ENCODE data around the gene CTSE.

CTSE gene

GRCh38 chr1:205967554-205968335 is 56.0 kb downstream of the CTSE start:
- no peak for DNase-seq

- DNase-seq, result no peak
Measured at GRCh38 chr1:205965036-205965884, 58.4 kb downstream of the CTSE start.

GRCh38 chr1:205963352-205964155 is 60.1 kb downstream of the CTSE start:
- peak; percentile 52 for DNase-seq

- no peak for DNase-seq
Measured at GRCh38 chr1:205962821-205963221, 60.9 kb downstream of the CTSE start.

DNA sequence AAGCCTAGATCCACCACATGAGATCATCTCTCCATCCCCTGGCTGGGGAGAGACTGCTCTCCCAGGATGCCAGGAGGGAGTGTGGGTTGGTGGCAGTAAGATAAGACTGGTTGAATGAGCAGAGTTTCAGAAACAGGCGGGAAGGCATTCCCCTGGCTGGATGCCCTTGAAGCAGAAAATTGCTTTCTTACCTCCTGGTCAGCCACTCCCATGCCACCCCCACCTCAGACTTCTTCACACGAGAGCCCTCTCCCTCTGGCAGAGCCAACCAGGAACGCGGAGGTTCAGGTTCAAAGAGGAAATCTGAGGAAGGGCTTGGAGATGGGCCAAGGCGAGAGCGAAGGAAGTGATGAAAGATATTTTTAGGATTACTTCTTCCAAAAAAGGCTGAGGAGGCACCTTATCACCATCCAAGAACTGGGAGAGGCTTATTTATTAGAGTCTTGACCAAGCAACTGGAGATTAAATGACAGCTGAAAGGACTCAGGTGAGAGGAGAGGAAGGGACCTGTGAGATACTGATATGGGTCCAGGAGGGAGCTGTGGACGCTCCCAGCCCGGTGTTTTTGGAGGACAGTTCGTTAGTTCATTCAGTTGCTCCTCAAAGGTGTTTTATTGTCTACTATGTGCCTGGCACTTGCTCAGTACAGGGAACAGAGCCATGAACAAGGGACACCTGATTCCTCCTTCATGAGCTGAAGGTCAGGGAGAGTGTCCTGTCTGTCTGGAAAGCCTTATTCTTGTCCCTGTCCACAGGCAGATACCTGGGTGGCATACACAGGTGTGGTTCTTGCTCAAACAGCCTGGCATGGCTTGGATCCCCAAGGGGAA is 61.5 kb downstream of the CTSE start:
- peak; percentile 47 for DNase-seq

DNA sequence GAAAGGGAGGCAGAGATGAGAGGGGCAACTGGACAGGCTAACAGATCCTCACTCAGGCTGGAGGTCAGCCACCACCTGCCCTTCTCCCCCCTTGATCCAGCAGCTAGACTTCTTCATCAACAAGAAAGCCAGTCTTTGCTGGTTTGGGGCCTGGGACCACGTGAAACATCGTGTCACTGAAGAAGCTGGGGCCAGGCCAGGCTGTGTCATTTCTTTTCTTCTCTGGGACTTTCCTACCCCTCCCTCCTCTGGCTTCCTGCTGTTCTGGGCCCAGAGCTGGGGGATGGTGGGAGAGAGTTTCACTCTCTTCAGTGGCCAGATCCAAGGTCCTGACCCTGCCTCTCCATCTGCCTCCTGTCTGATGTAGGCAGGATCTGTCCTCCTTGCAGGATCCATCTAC is 62.3 kb downstream of the CTSE start:
- DNase-seq, result peak; percentile 46

GRCh38 chr1:205959789-205960188 is 63.9 kb downstream of the CTSE start:
- DNase-seq, result no peak

Data from fibroblast of skin of scalp (primary cell).